HCT116 (cell line): Measurements from ENCODE around the gene MZB1. TPM values are rescaled to one million over a fixed set of nuclear protein-coding genes. Genes with fewer than 3 reads are reported as not detected.
A peak's percentile ranks its signal among the peaks of the same experiment; 100 is the strongest.

Experiments
- ATAC-seq: fragments of 200-7000 bp; cut with Tn5 transposase; 2 replicates; pipeline ENCODE4 v1.9.1; 2020; ENCODE audit warnings: mild to moderate bottlenecking, moderate library complexity
- BruUV-seq: library from RNA; stranded (reverse); fragments of 400-500 nt; replicated peaks from 2 replicates; lab custom pipeline; 2021; lab: Mats Ljungman, UMichigan
- CTCF ChIA-PET: fragments of 300-600 bp; sonication (Branson Sonifier 250); formaldehyde crosslinking; loops from one replicate; lab custom pipeline; 2021; ENCODE audit warnings: antibody characterized with exemption; lab: Charles Lee
- POLR2A ChIA-PET: fragments of 300-600, 350-600 bp; sonication (Branson Sonifier 250); formaldehyde crosslinking; loops from one replicate; lab custom pipeline; 2021; ENCODE audit warnings: antibody characterized with exemption; lab: Charles Lee
- RAD21 ChIA-PET, 2 experiments: fragments of 300-600 bp; sonication (Branson Sonifier 250); formaldehyde crosslinking; loops; one replicate each; lab custom pipeline; 2023; ENCODE audit warnings: low total read pairs in 2 of 2; ENCODE audit not compliant: uncharacterized antibody in 2 of 2, unreplicated experiment in 2 of 2, low non-redundant PET in 1 of 2; lab: Charles Lee
- DNase-seq: peaks from one replicate; pipeline ENCODE4 v3.0.0-alpha.2; 2010; ENCODE audit warnings: low read depth, low spot score
- H2AFZ ChIP-seq: fragments of 200-600 bp; shearing (Covaris generic), sonication (generic); 2 replicates; pipeline ENCODE4 v1.6.1; 2017; ENCODE audit warnings: low read depth, mixed run types, mixed read lengths, antibody characterized with exemption, low read length; ENCODE audit not compliant: poor library complexity, severe bottlenecking
- H3K27ac ChIP-seq: 2 replicates; pipeline ENCODE4 v1.5.1; 2012; ENCODE audit warnings: low read depth, low read length
- H3K27me3 ChIP-seq: fragments of 200-600 bp; sonication (generic); 2 replicates; pipeline ENCODE4 v1.6.1; 2016; ENCODE audit warnings: mixed run types, low read length, mixed read lengths; ENCODE audit not compliant: insufficient read depth
- H3K36me3 ChIP-seq, 2 experiments: fragments of 200-500 bp in 1 of 2; fragments of 200-600 bp in 1 of 2; sonication (Bioruptor generic) in 1 of 2; sonication (generic) in 1 of 2; 2 replicates each; pipeline versions ENCODE4 v1.5.1 to v1.6.1; 2014 to 2016; ENCODE audit warnings: low read length in 2 of 2, inconsistent platforms in 1 of 2, mixed read lengths in 1 of 2, mixed run types in 1 of 2; ENCODE audit not compliant: insufficient read depth in 2 of 2, control insufficient read depth in 1 of 2
- H3K4me1 ChIP-seq, 2 experiments: fragments of 200-600 bp in 1 of 2; sonication (generic) in 1 of 2; 2 replicates each; pipeline versions ENCODE4 v1.5.1 to v1.6.1; 2012 to 2017; ENCODE audit warnings: low read length in 2 of 2, inconsistent platforms in 1 of 2, mild to moderate bottlenecking in 1 of 2, mixed read lengths in 1 of 2, mixed run types in 1 of 2, moderate library complexity in 1 of 2; ENCODE audit not compliant: insufficient read depth in 2 of 2, control insufficient read depth in 1 of 2
- H3K4me2 ChIP-seq: fragments of 200-600 bp; sonication (generic); 2 replicates; pipeline ENCODE4 v1.6.1; 2017; ENCODE audit warnings: mixed run types, low read length, mixed read lengths
- H3K4me3 ChIP-seq, 2 experiments: fragments of 200-600 bp in 1 of 2; sonication (generic) in 1 of 2; replicated peaks in 1 of 2; 2 replicates each; pipeline ENCODE4 v1.5.1; 2011 to 2016; ENCODE audit warnings: low read length in 2 of 2, control low read depth in 1 of 2, low read depth in 1 of 2, mild to moderate bottlenecking in 1 of 2, mixed read lengths in 1 of 2, mixed run types in 1 of 2
- H3K79me2 ChIP-seq: fragments of 200-600 bp; sonication (generic); 2 replicates; pipeline ENCODE4 v1.6.1; 2017; ENCODE audit warnings: mild to moderate bottlenecking, mixed run types, low read length, moderate library complexity, mixed read lengths; ENCODE audit not compliant: insufficient read depth
- H3K9ac ChIP-seq: fragments of 200-600 bp; sonication (generic); 2 replicates; pipeline ENCODE4 v1.6.1; 2016; ENCODE audit warnings: low read length, mixed read lengths
- H3K9me2 ChIP-seq: fragments of 200-600 bp; sonication (generic), shearing (Covaris generic); 2 replicates; pipeline ENCODE4 v1.6.1; 2017; ENCODE audit warnings: mixed run types, mild to moderate bottlenecking, moderate library complexity; ENCODE audit not compliant: insufficient read depth
- H3K9me3 ChIP-seq, 2 experiments: fragments of 200-500 bp in 1 of 2; fragments of 200-600 bp in 1 of 2; sonication (Bioruptor generic) in 1 of 2; sonication (generic) in 1 of 2; 2 replicates each; pipeline ENCODE4 v1.6.1; 2014 to 2017; ENCODE audit warnings: low read length in 2 of 2, mixed read lengths in 2 of 2, inconsistent platforms in 1 of 2, low read depth in 1 of 2, mild to moderate bottlenecking in 1 of 2, mixed run types in 1 of 2, moderate library complexity in 1 of 2; ENCODE audit not compliant: control insufficient read depth in 1 of 2, insufficient read depth in 1 of 2
- H4K20me1 ChIP-seq: fragments of 200-600 bp; sonication (generic), shearing (Covaris generic); 2 replicates; pipeline ENCODE4 v1.6.1; 2017; ENCODE audit warnings: mixed run types, mild to moderate bottlenecking, moderate library complexity; ENCODE audit not compliant: insufficient read depth
- ATF3 ChIP-seq: IDR thresholded peaks from 2 replicates; pipeline ENCODE4 v1.6.1; 2012
- CBX3 ChIP-seq: IDR thresholded peaks from 2 replicates; pipeline ENCODE4 v1.6.1; 2012; ENCODE audit warnings: low read depth
- CTCF ChIP-seq, 3 experiments: fragments of 200-600 bp in 1 of 3; sonication (generic) in 1 of 3; IDR thresholded peaks in 2 of 3; conservative IDR thresholded peaks in 1 of 3; 2 replicates each; pipeline ENCODE4 v1.5.1; 2012 to 2017; ENCODE audit warnings: low read depth in 2 of 3, low read length in 2 of 3, antibody characterized with exemption in 1 of 3, borderline replicate concordance in 1 of 3, control low read depth in 1 of 3, mild to moderate bottlenecking in 1 of 3, mixed read lengths in 1 of 3, mixed run types in 1 of 3, moderate library complexity in 1 of 3; ENCODE audit not compliant: insufficient read depth in 1 of 3
- EGR1 ChIP-seq: IDR thresholded peaks from 2 replicates; pipeline ENCODE4 v1.6.1; 2012; ENCODE audit warnings: low read depth
- ELF1 ChIP-seq: IDR thresholded peaks from 2 replicates; pipeline ENCODE4 v1.6.1; 2012; ENCODE audit warnings: low read depth, borderline replicate concordance
- EZH2 ChIP-seq: fragments of 200-600 bp; sonication (generic); IDR thresholded peaks from 2 replicates; pipeline ENCODE4 v1.6.1; 2017; ENCODE audit warnings: antibody characterized with exemption, mixed run types
- FOSL1 ChIP-seq: IDR thresholded peaks from 2 replicates; pipeline ENCODE4 v1.6.1; 2012; ENCODE audit warnings: low read depth
- JUND ChIP-seq: IDR thresholded peaks from 2 replicates; pipeline ENCODE4 v1.6.1; 2012
- POLR2A ChIP-seq: IDR thresholded peaks from 2 replicates; pipeline ENCODE4 v1.7.0; 2011; ENCODE audit warnings: borderline replicate concordance; ENCODE audit not compliant: insufficient read depth, insufficient read length; ENCODE audit errors: extremely low read depth
- RAD21 ChIP-seq: IDR thresholded peaks from 2 replicates; pipeline ENCODE4 v1.6.1; 2012; ENCODE audit warnings: low read depth, mild to moderate bottlenecking
- SP1 ChIP-seq: IDR thresholded peaks from 2 replicates; pipeline ENCODE4 v1.6.1; 2012; ENCODE audit warnings: low read depth
- TCF7L2 ChIP-seq: IDR thresholded peaks from 2 replicates; pipeline ENCODE4 v1.7.0; 2011; ENCODE audit warnings: borderline replicate concordance, inconsistent platforms; ENCODE audit not compliant: insufficient read depth, insufficient read length; ENCODE audit errors: extremely low read depth
- ZFX ChIP-seq: fragments of 450-650 bp; IDR thresholded peaks from 2 replicates; pipeline ENCODE4 v1.6.1; 2017
- intact Hi-C: fragments of 100-400 bp; cut with micrococcal nuclease; formaldehyde crosslinking; loops from 2 replicates; pipeline ENCODE4 v1.10.0; 2022
- total RNA-seq: library from RNA; stranded (reverse); gene quantifications from one replicate; pipeline ENCODE4 v1.2.1, GENCODE V29; 2021; ENCODE audit not compliant: unreplicated experiment

MZB1 gene
- total RNA-seq, 1 experiment from 2014 or later, result 0.81 TPM

GRCh38 chr5:139392324-139392677 is 2.6 kb upstream of the MZB1 start:
- TF ChIP-seq RAD21 (no peak), SP1 (no peak), POLR2A (no peak), FOSL1 (no peak), ZFX (no peak), EGR1 (no peak)
- H3K9me3 ChIP-seq, result no peaks in the 10 kb centered on the region
- H3K4me2 ChIP-seq, result peak overlapping the region; percentile 87
- intact Hi-C loops, result loop anchor here (1.0 to 5.0 kb wide), 4 partner anchors 50 to 815 kb away; partner anchors contain the start of genes HSPA9 and MATR3
- RAD21 ChIA-PET, result interaction anchor here in 1 of 2 experiments (0.6 kb wide), 1 partner anchor 60 kb away, joined by 3 read pairs; no protein-coding TSS in a partner anchor
- H3K79me2 ChIP-seq, result peaks cover 8% of the 10 kb centered on the region; the same call in 1 of the 2 replicates
- no peak for DNase-seq
- H3K4me1 ChIP-seq, result peaks cover 15 to 52% of the 10 kb centered on the region in 2 experiments
- CTCF ChIA-PET, result interaction anchor here (0.6 to 3.2 kb wide), 6 partner anchors 10 to 845 kb away, joined by 3 to 10 read pairs (median 4); partner anchors contain the start of genes PAIP2 and SPATA24
- H4K20me1 ChIP-seq, result no peaks in the 10 kb centered on the region
- peak; percentile 64 for ATAC-seq
- peak overlapping the region; percentile 65 to 79 for H3K4me3 ChIP-seq
- H3K36me3 ChIP-seq, result no peaks in the 10 kb centered on the region
- peak overlapping the region; percentile 89 for H3K9ac ChIP-seq
- no TSS peak for BruUV-seq
- POLR2A ChIA-PET, result interaction anchor here (0.6 to 1.1 kb wide), 6 partner anchors 8 to 119 kb away, joined by 3 to 4 read pairs (median 4); partner anchors contain the start of gene SPATA24
- no peaks in the 10 kb centered on the region for H3K27me3 ChIP-seq
- peak overlapping the region; percentile 82 for H3K27ac ChIP-seq
- no peaks in the 10 kb centered on the region for H3K9me2 ChIP-seq
- no peak overlapping the region for H2AFZ ChIP-seq

GRCh38 chr5:139391570-139392323 is 2.0 kb upstream of the MZB1 start:
- Histone ChIP-seq H3K36me3 (no peaks in the 10 kb centered on the region), H3K79me2 (peaks cover 8% of the 10 kb centered on the region; the same call in 1 of the 2 replicates), H3K4me3 (peak overlapping the region; percentile 65 to 79), H3K9me2 (no peaks in the 10 kb centered on the region), H2AFZ (no peak overlapping the region), H3K9ac (peak overlapping the region; percentile 89), H3K9me3 (no peaks in the 10 kb centered on the region), H3K4me2 (peak overlapping the region; percentile 87), H3K27ac (peak overlapping the region; percentile 82), H3K4me1 (peaks cover 15 to 52% of the 10 kb centered on the region in 2 experiments), H4K20me1 (no peaks in the 10 kb centered on the region), H3K27me3 (no peaks in the 10 kb centered on the region)
- intact Hi-C loops, result loop anchor here (1.0 to 5.0 kb wide), 4 partner anchors 49 to 814 kb away; partner anchors contain the start of genes HSPA9 and MATR3
- RAD21 ChIA-PET, result interaction anchor here (0.6 to 0.9 kb wide), 2 partner anchors 18 to 59 kb away, joined by 3 read pairs; no protein-coding TSS in a partner anchor
- BruUV-seq, result TSS peak; percentile 43
- TF ChIP-seq ELF1 (no peak), CTCF (IDR thresholded peaks at IDR 0.05 in 2 of 3, conservative IDR thresholded peaks at IDR 0.05 in 1 of 3; ENCODE audit: borderline replicate concordance in 1 of 3, insufficient read depth in 1 of 3, low read depth in 2 of 3, low read length in 2 of 3) (no peak), EGR1 (no peak), EZH2 (no peak), JUND (no peak), ATF3 (no peak), TCF7L2 (no peak), POLR2A (no peak), CBX3 (no peak)
- POLR2A ChIA-PET, result interaction anchor here (0.6 to 1.2 kb wide), 8 partner anchors 9 to 845 kb away, joined by 3 to 5 read pairs (median 4); partner anchors contain the start of genes PAIP2 and SPATA24
- ATAC-seq (peak; percentile 48), DNase-seq (no peak)
- CTCF ChIA-PET, result interaction anchor here (0.6 to 3.2 kb wide), 8 partner anchors 10 to 141 kb away, joined by 3 to 10 read pairs (median 4); partner anchors contain the start of genes PAIP2 and SPATA24
